H9 (cell line): ENCODE measurements around the gene DTNA. TPM values are rescaled to one million over a fixed set of nuclear protein-coding genes. Genes with fewer than 3 reads are reported as not detected.

ENCODE experiments used
- DNase-seq: peaks from one replicate; pipeline ENCODE4 v3.0.0-alpha.2; 2017
- H2AFZ ChIP-seq: one replicate; pipeline ENCODE4 v1.6.1; 2013; ENCODE audit warnings: mild to moderate bottlenecking, low read length, control low read depth, moderate library complexity
- H2AK5ac ChIP-seq: 2 replicates; pipeline ENCODE4 v1.6.1; 2013; ENCODE audit warnings: low read length, control low read depth, mixed read lengths; ENCODE audit not compliant: insufficient read length
- H2BK120ac ChIP-seq: one replicate; pipeline ENCODE4 v1.6.1; 2013; ENCODE audit warnings: low read depth, mild to moderate bottlenecking, low read length, control low read depth, inconsistent platforms; ENCODE audit not compliant: poor library complexity, severe bottlenecking
- H2BK12ac ChIP-seq: 2 replicates; pipeline ENCODE4 v1.6.1; 2013; ENCODE audit warnings: low read length, control low read depth, mixed read lengths, low read depth; ENCODE audit not compliant: insufficient read length
- H2BK15ac ChIP-seq: 2 replicates; pipeline ENCODE4 v1.6.1; 2013; ENCODE audit warnings: low read depth, low read length, control low read depth
- H2BK20ac ChIP-seq: one replicate; pipeline ENCODE4 v1.6.1; 2013; ENCODE audit warnings: low read depth, mild to moderate bottlenecking, low read length, control low read depth, inconsistent platforms; ENCODE audit not compliant: poor library complexity, severe bottlenecking
- H2BK5ac ChIP-seq: 2 replicates; pipeline ENCODE4 v1.6.1; 2013; ENCODE audit warnings: low read length, control low read depth, mixed read lengths; ENCODE audit not compliant: insufficient read length
- H3K14ac ChIP-seq: 2 replicates; pipeline ENCODE4 v1.6.1; 2013; ENCODE audit warnings: low read length, control low read depth; ENCODE audit not compliant: insufficient read depth
- H3K18ac ChIP-seq: 2 replicates; pipeline ENCODE4 v1.6.1; 2013; ENCODE audit warnings: low read depth, mild to moderate bottlenecking, mixed read lengths, low read length, control low read depth; ENCODE audit not compliant: insufficient read length
- H3K23ac ChIP-seq: 2 replicates; pipeline ENCODE4 v1.6.1; 2013; ENCODE audit warnings: low read length, control low read depth, mixed read lengths, low read depth; ENCODE audit not compliant: insufficient read length
- H3K23me2 ChIP-seq: 2 replicates; pipeline ENCODE4 v1.6.1; 2013; ENCODE audit warnings: low read depth, mild to moderate bottlenecking, mixed read lengths, low read length, control low read depth; ENCODE audit not compliant: insufficient read length, poor library complexity, severe bottlenecking
- H3K27ac ChIP-seq: 2 replicates; pipeline ENCODE4 v1.5.1; 2013; ENCODE audit warnings: low read length, control low read depth, mixed read lengths, low read depth; ENCODE audit not compliant: insufficient read length
- H3K27me3 ChIP-seq: 2 replicates; pipeline ENCODE4 v1.6.1; 2013; ENCODE audit warnings: low read length, control low read depth, inconsistent platforms; ENCODE audit not compliant: insufficient read depth
- H3K4ac ChIP-seq: 2 replicates; pipeline ENCODE4 v1.6.1; 2013; ENCODE audit warnings: low read depth, mild to moderate bottlenecking, control low read depth, inconsistent platforms, low read length, moderate library complexity
- H3K4me1 ChIP-seq: 2 replicates; pipeline ENCODE4 v1.6.1; 2013; ENCODE audit warnings: low read length, control low read depth, inconsistent platforms; ENCODE audit not compliant: insufficient read depth
- H3K4me2 ChIP-seq: 2 replicates; pipeline ENCODE4 v1.6.1; 2013; ENCODE audit warnings: low read length, control low read depth, mixed read lengths; ENCODE audit not compliant: insufficient read length, insufficient read depth
- H3K56ac ChIP-seq: 2 replicates; pipeline ENCODE4 v1.6.1; 2013; ENCODE audit warnings: low read depth, mild to moderate bottlenecking, mixed read lengths, low read length, control low read depth; ENCODE audit not compliant: insufficient read length
- H3K79me1 ChIP-seq: 2 replicates; pipeline ENCODE4 v1.6.1; 2013; ENCODE audit warnings: low read depth, mild to moderate bottlenecking, moderate library complexity, low read length, control low read depth, inconsistent platforms; ENCODE audit not compliant: insufficient read depth, poor library complexity, severe bottlenecking
- H3K79me2 ChIP-seq: 2 replicates; pipeline ENCODE4 v1.6.1; 2013; ENCODE audit warnings: low read length, control low read depth, inconsistent platforms; ENCODE audit not compliant: insufficient read depth
- H3K9ac ChIP-seq: 2 replicates; pipeline ENCODE4 v1.6.1; 2013; ENCODE audit warnings: low read length, control low read depth, mixed read lengths; ENCODE audit not compliant: insufficient read length; ENCODE audit errors: extremely low read depth
- H3K9me3 ChIP-seq: one replicate; pipeline ENCODE4 v1.6.1; 2013; ENCODE audit warnings: low read depth, low read length, inconsistent platforms; ENCODE audit not compliant: control insufficient read depth
- H3T11ph ChIP-seq: one replicate; pipeline ENCODE4 v1.6.1; 2013; ENCODE audit warnings: mild to moderate bottlenecking, low read length, control low read depth, inconsistent platforms
- H4K20me1 ChIP-seq: one replicate; pipeline ENCODE4 v1.6.1; 2013; ENCODE audit not compliant: control insufficient read depth, insufficient read length, insufficient read depth
- H4K5ac ChIP-seq: 2 replicates; pipeline ENCODE4 v1.6.1; 2013; ENCODE audit warnings: low read depth, mild to moderate bottlenecking, mixed read lengths, low read length, control low read depth; ENCODE audit not compliant: insufficient read length
- H4K8ac ChIP-seq: replicated peaks from 2 replicates; pipeline ENCODE4 v1.6.1; 2013; ENCODE audit warnings: low read length, control low read depth, mixed read lengths, low read depth; ENCODE audit not compliant: insufficient read length
- H4K91ac ChIP-seq: 2 replicates; pipeline ENCODE4 v1.6.1; 2013; ENCODE audit warnings: low read depth, mild to moderate bottlenecking, moderate library complexity, mixed read lengths, low read length, control low read depth; ENCODE audit not compliant: insufficient read length
- H3K27ac Mint-ChIP-seq, 3 experiments: 2 replicates in 2 of 3; 3 replicates in 1 of 3; pipeline ENCODE4 v1.8.0; 2020 to 2021; ENCODE audit warnings: mixed read lengths in 3 of 3, mild to moderate bottlenecking in 1 of 3, moderate library complexity in 1 of 3
- H3K27me3 Mint-ChIP-seq: 2 replicates; pipeline ENCODE4 v1.8.0; 2021; ENCODE audit warnings: low read depth, mild to moderate bottlenecking, moderate library complexity, mixed read lengths
- H3K36me3 Mint-ChIP-seq, 3 experiments: 2 replicates in 2 of 3; 3 replicates in 1 of 3; pipeline ENCODE4 v1.8.0; 2020 to 2021; ENCODE audit warnings: low read depth in 3 of 3, mixed read lengths in 3 of 3; ENCODE audit not compliant: insufficient read depth in 1 of 3
- H3K4me1 Mint-ChIP-seq, 2 experiments: 2 replicates each; pipeline ENCODE4 v1.8.0; 2020; ENCODE audit warnings: mixed read lengths in 2 of 2
- H3K4me3 Mint-ChIP-seq, 2 experiments: 2 replicates in 1 of 2; 3 replicates in 1 of 2; pipeline ENCODE4 v1.8.0; 2020 to 2021; ENCODE audit warnings: mild to moderate bottlenecking in 2 of 2, mixed read lengths in 2 of 2, moderate library complexity in 1 of 2
- H3K9me3 Mint-ChIP-seq, 2 experiments: 2 replicates in 1 of 2; 3 replicates in 1 of 2; pipeline ENCODE4 v1.8.0; 2020; ENCODE audit warnings: mild to moderate bottlenecking in 2 of 2, mixed read lengths in 2 of 2, moderate library complexity in 1 of 2
- WGBS: extraction: QIAGEN DNeasy Blood & Tissue Kit; methylation state at CpG from one replicate; pipeline ENCODE4 v1.1.7; 2013; ENCODE audit warnings: missing lambda C conversion rate, low lambda C conversion rate, mixed read lengths; ENCODE audit not compliant: insufficient read length; ENCODE audit errors: extremely low coverage; 5-methylcytosine and 5-hydroxymethylcytosine counted together
- total RNA-seq: library from RNA; stranded (reverse); gene quantifications from 2 replicates; pipeline ENCODE4 v1.2.1, GENCODE V29; 2021
- TF ChIP-seq, protein P1 (sequence below): fragments of 200-600 bp; sonication (generic); conservative IDR thresholded peaks from 3 replicates; pipeline ENCODE4 v1.8.0; 2021; ENCODE audit warnings: antibody characterized with exemption, mild to moderate bottlenecking

The DTNA gene
- total RNA-seq, 1 experiment from 2014 or later, result 25.5 TPM

DNA sequence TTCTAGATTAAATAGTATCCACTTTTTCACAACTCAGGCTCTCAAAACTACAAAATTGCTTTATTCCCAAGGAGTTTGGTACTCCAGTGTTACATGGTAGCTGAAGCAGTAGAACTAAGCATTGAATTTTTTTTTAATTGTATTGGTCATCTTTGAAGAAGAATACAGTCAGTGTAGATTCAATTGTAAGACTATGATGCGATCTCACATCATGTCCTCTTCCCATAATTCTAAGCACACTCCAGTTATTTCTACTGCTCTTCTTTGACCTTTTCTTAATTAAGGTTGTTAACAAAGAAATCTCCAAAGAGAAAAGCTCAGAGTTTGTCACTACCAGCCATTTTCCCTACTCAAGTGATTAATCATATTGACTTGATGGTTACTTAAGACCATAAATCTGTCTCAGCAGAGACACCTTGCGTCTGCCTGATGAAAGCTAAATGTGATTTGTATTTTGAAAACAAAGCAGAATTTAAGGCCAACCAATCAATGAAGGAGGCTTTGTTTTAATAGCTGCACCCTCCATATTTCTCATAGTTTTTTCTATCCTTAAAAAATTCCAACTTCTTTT lies 130.2 kb downstream of the DTNA start:
- H3K79me1 ChIP-seq, result no peaks in the 10 kb centered on the region
- H2AFZ ChIP-seq, result no peak overlapping the region
- no peak overlapping the region for H4K8ac ChIP-seq
- no peak overlapping the region for H2BK5ac ChIP-seq
- Mint-ChIP-seq H3K4me1 (peaks cover 29 to 38% of the 10 kb centered on the region in 2 experiments), H3K27ac (no peak overlapping the region; a peak in 1 of 7 replicates), H3K36me3 (peaks cover 7 to 12% (median 10%) of the 10 kb centered on the region in 3 experiments; a peak in 5 of 7 replicates), H3K9me3 (peaks cover 7 to 10% of the 10 kb centered on the region in 2 experiments; a peak in 4 of 5 replicates), H3K27me3 (no peaks in the 10 kb centered on the region), H3K4me3 (no peak overlapping the region)
- no peak overlapping the region for H4K91ac ChIP-seq
- H3T11ph ChIP-seq, result no peak overlapping the region
- no peaks in the 10 kb centered on the region for H3K23me2 ChIP-seq
- 0 out of 2 replicates have a peak, but pooled peaks cover 7% of the 10 kb centered on the region for H3K4me1 ChIP-seq
- no CpG with 5 or more reads among the region's 2 CpGs for WGBS
- no peak overlapping the region for H3K23ac ChIP-seq
- no peak overlapping the region for H3K4ac ChIP-seq
- no peak overlapping the region for H2BK120ac ChIP-seq
- DNase-seq, result no peak
- no peak overlapping the region for H3K9ac ChIP-seq
- H3K18ac ChIP-seq, result no peak overlapping the region
- no peaks in the 10 kb centered on the region for H3K79me2 ChIP-seq
- H3K4me2 ChIP-seq, result no peak overlapping the region
- no peaks in the 10 kb centered on the region for H3K27me3 ChIP-seq
- TF ChIP-seq, protein P1, sequence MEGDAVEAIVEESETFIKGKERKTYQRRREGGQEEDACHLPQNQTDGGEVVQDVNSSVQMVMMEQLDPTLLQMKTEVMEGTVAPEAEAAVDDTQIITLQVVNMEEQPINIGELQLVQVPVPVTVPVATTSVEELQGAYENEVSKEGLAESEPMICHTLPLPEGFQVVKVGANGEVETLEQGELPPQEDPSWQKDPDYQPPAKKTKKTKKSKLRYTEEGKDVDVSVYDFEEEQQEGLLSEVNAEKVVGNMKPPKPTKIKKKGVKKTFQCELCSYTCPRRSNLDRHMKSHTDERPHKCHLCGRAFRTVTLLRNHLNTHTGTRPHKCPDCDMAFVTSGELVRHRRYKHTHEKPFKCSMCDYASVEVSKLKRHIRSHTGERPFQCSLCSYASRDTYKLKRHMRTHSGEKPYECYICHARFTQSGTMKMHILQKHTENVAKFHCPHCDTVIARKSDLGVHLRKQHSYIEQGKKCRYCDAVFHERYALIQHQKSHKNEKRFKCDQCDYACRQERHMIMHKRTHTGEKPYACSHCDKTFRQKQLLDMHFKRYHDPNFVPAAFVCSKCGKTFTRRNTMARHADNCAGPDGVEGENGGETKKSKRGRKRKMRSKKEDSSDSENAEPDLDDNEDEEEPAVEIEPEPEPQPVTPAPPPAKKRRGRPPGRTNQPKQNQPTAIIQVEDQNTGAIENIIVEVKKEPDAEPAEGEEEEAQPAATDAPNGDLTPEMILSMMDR, result no peak
- no peak overlapping the region for H3K27ac ChIP-seq
- H3K9me3 ChIP-seq, result no peaks in the 10 kb centered on the region
- no peaks in the 10 kb centered on the region for H4K20me1 ChIP-seq
- H2AK5ac ChIP-seq, result no peak overlapping the region
- H2BK15ac ChIP-seq, result no peak overlapping the region
- H2BK12ac ChIP-seq, result no peak overlapping the region
- no peak overlapping the region for H3K14ac ChIP-seq
- H3K56ac ChIP-seq, result no peak overlapping the region
- H2BK20ac ChIP-seq, result no peak overlapping the region
- no peak overlapping the region for H4K5ac ChIP-seq
